ENCODE results near the gene ETNPPL.

GRCh38 chr4:108749119-108749518 lies 13.7 kb downstream of the ETNPPL start:
- TF ChIP-seq, protein P1, sequence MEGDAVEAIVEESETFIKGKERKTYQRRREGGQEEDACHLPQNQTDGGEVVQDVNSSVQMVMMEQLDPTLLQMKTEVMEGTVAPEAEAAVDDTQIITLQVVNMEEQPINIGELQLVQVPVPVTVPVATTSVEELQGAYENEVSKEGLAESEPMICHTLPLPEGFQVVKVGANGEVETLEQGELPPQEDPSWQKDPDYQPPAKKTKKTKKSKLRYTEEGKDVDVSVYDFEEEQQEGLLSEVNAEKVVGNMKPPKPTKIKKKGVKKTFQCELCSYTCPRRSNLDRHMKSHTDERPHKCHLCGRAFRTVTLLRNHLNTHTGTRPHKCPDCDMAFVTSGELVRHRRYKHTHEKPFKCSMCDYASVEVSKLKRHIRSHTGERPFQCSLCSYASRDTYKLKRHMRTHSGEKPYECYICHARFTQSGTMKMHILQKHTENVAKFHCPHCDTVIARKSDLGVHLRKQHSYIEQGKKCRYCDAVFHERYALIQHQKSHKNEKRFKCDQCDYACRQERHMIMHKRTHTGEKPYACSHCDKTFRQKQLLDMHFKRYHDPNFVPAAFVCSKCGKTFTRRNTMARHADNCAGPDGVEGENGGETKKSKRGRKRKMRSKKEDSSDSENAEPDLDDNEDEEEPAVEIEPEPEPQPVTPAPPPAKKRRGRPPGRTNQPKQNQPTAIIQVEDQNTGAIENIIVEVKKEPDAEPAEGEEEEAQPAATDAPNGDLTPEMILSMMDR (conservative IDR thresholded peaks at IDR 0.05) = no peak
- TF ChIP-seq ZFX (IDR thresholded peaks at IDR 0.05) = no peak
